ENCODE measurements around the gene EEF1AKMT1. TPM values are rescaled to one million over a fixed set of nuclear protein-coding genes. Genes with fewer than 3 reads are reported as not detected.

EEF1AKMT1 gene
- polyA plus RNA-seq, 1 experiment: 5.8 TPM

DNA sequence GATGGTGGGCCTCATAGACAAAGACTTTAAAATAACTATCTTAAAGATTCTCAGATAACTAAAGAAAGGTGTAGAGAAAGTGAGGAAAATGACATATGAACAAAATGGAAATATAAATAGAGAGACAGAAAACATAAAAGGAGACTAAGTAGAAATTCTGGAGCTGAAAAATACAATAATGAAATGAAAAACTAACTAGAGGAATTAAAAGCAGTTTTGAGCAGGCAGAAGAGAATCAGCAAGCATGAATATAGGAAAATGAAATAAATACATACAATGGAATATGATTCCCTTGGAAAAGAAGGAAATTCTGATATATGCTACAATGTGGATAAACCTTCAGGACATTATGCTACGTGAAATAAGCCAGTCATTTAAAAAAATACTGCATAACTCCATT, 3.9 kb downstream of the EEF1AKMT1 start:
- ChIA-PET POLR2A (no interaction called here), CTCF (no interaction called here)
- Histone ChIP-seq H3K27me3 (ENCODE audit: control insufficient read depth, insufficient read depth, low read length) (no peaks in the 10 kb centered on the region), H3K36me3 (ENCODE audit: control insufficient read depth, insufficient read depth, low read length) (no peaks in the 10 kb centered on the region), H3K4me3 (ENCODE audit: low read depth, low read length) (no peak overlapping the region)
- no peak for DNase-seq (ENCODE audit: low read depth)
- TF ChIP-seq, protein P1, sequence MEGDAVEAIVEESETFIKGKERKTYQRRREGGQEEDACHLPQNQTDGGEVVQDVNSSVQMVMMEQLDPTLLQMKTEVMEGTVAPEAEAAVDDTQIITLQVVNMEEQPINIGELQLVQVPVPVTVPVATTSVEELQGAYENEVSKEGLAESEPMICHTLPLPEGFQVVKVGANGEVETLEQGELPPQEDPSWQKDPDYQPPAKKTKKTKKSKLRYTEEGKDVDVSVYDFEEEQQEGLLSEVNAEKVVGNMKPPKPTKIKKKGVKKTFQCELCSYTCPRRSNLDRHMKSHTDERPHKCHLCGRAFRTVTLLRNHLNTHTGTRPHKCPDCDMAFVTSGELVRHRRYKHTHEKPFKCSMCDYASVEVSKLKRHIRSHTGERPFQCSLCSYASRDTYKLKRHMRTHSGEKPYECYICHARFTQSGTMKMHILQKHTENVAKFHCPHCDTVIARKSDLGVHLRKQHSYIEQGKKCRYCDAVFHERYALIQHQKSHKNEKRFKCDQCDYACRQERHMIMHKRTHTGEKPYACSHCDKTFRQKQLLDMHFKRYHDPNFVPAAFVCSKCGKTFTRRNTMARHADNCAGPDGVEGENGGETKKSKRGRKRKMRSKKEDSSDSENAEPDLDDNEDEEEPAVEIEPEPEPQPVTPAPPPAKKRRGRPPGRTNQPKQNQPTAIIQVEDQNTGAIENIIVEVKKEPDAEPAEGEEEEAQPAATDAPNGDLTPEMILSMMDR (IDR thresholded peaks at IDR 0.05; ENCODE audit: insufficient read depth, low read depth, low read length): no peak

DNA sequence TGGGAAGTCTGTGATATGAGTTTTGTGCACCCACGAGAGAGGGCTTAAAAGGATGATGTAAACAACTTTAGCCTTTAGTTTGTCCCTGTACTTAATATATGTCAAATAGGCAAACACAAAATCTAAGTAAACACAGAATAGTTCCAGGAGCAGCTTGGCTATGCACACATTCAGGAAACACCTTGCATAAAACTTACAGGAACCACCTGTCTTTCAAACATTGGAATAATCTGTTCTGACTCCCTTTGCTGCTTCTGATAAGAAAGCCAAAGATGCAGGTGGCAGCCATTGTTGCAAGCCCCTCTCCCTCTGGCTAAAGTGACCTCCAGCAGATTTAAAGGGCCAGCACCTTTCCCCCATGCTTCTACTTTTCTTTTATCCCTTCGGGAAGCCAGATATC, 4.7 kb downstream of the EEF1AKMT1 start:
- DNase-seq (ENCODE audit: low read depth): no peak
- POLR2A ChIA-PET: no interaction called here
- TF ChIP-seq, protein P1 (IDR thresholded peaks at IDR 0.05; ENCODE audit: insufficient read depth, low read depth, low read length): no peak
- H3K36me3 ChIP-seq (ENCODE audit: control insufficient read depth, insufficient read depth, low read length): no peaks in the 10 kb centered on the region
- H3K27me3 ChIP-seq (ENCODE audit: control insufficient read depth, insufficient read depth, low read length): no peaks in the 10 kb centered on the region
- H3K4me3 ChIP-seq (ENCODE audit: low read depth, low read length): no peak overlapping the region
- CTCF ChIA-PET: interaction anchor here (1.0 kb wide), 1 partner anchor 60 kb away, joined by 3 read pairs; no protein-coding TSS in a partner anchor

DNA sequence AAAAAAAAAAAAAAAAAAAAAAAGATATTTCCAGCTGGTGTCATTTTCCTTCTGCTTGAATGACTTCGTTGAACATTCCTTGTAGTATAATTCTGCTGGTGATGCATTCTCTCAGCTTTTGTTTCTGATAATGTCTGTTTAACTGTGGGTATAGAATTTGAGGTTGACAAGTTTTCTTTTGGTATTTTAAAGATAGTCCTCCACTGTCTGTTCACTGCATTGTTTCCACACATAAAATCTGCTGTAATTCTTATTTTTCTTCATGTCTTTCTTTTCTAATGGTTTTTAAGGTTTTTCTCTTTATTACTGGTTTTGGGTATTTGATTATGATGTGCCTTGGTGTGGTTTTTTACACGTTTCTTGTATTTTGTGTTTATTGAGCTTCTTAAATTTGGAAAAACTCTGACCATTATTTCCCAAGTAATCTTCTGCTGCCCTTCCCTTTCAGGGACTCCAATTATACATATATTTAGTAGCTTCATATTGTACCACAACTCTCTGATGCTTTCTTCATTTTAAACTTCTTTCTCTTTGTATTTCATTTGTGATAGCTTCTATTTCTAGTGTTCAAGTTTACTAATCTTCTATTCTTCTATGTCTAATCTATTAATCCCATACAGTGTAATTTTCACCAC, 6.3 kb downstream of the EEF1AKMT1 start:
- Histone ChIP-seq H3K27me3 (ENCODE audit: control insufficient read depth, insufficient read depth, low read length) (no peaks in the 10 kb centered on the region), H3K4me3 (ENCODE audit: low read depth, low read length) (no peak overlapping the region), H3K36me3 (ENCODE audit: control insufficient read depth, insufficient read depth, low read length) (no peaks in the 10 kb centered on the region)
- POLR2A ChIA-PET: no interaction called here
- CTCF ChIA-PET: no interaction called here
- TF ChIP-seq, protein P1 (IDR thresholded peaks at IDR 0.05; ENCODE audit: insufficient read depth, low read depth, low read length): no peak
- no peak for DNase-seq (ENCODE audit: low read depth)

DNA sequence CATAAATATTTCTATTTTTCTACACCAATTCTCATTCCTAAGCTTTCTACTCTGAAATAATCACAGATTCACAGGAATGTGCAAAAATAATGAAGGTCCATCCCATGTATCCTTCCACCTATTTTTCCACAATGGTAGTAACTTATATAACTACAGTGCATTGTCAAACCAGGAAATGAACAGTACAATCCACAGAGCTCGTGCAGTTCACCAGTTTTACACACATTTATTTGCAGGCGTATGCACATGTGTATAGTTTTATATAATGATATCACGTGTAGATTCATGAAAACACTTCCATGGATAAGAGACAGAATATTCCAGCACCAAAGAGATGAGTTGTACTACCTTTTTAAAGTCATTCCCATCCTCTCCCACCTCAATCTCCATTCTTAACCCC, 12.9 kb downstream of the EEF1AKMT1 start:
- POLR2A ChIA-PET: no interaction called here
- TF ChIP-seq, protein P1 (IDR thresholded peaks at IDR 0.05; ENCODE audit: insufficient read depth, low read depth, low read length): no peak
- CTCF ChIA-PET: interaction anchor here (0.9 kb wide), 1 partner anchor 85 kb away, joined by 3 read pairs; no protein-coding TSS in a partner anchor
- Histone ChIP-seq H3K27me3 (ENCODE audit: control insufficient read depth, insufficient read depth, low read length) (no peaks in the 10 kb centered on the region), H3K36me3 (ENCODE audit: control insufficient read depth, insufficient read depth, low read length) (peaks cover 1% of the 10 kb centered on the region; the same call in 1 of the 2 replicates), H3K4me3 (ENCODE audit: low read depth, low read length) (no peak overlapping the region)
- DNase-seq (ENCODE audit: low read depth): no peak

DNA sequence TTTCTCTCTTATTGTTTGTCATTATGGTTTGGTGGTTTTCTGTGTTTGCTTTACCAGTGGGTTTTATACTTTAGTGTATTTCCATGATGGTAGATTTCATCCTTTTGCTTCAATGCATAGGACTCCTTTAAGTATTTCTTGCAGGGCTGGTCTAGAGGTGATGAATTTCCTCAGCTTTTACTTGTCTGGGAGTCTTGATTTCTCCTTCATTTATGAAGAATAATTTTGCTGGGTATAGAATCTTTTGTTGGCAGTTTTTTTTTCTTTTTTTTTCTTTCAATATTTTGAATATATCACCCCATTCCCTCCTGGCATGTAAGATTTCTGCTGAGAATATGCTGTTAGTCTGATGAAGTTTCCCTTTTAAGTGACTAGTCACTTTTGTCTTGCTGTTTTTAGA, 19.8 kb downstream of the EEF1AKMT1 start:
- DNase-seq (ENCODE audit: low read depth): no peak
- Histone ChIP-seq H3K27me3 (ENCODE audit: control insufficient read depth, insufficient read depth, low read length) (no peaks in the 10 kb centered on the region), H3K36me3 (ENCODE audit: control insufficient read depth, insufficient read depth, low read length) (peaks cover 4% of the 10 kb centered on the region; the same call in 1 of the 2 replicates), H3K4me3 (ENCODE audit: low read depth, low read length) (no peak overlapping the region)
- ChIA-PET POLR2A (no interaction called here), CTCF (interaction anchor here (1.1 kb wide), 1 partner anchor 74 kb away, joined by 4 read pairs; no protein-coding TSS in a partner anchor)
- TF ChIP-seq, protein P1 (IDR thresholded peaks at IDR 0.05; ENCODE audit: insufficient read depth, low read depth, low read length): no peak

All from BJ (cell line).